Measurements from ENCODE around the gene RBMS3. TPM values are rescaled to one million over a fixed set of nuclear protein-coding genes. Genes with fewer than 3 reads are reported as not detected.

RBMS3 gene
- total RNA-seq, 2 donors from 2014 or later: 1.4 to 3.5 TPM

GRCh38 chr3:29760226-29760685, 479.4 kb downstream of the RBMS3 start:
- H3K27me3 Mint-ChIP-seq: no peaks in the 10 kb centered on the region
- no peak overlapping the region for H3K4me3 Mint-ChIP-seq
- no peaks in the 10 kb centered on the region for H3K36me3 Mint-ChIP-seq
- H3K27ac Mint-ChIP-seq: no peak overlapping the region
- ATAC-seq: no peak
- DNase-seq (ENCODE audit: low spot score): no peak
- peaks cover 3% of the 10 kb centered on the region for H3K9me3 Mint-ChIP-seq
- no peaks in the 10 kb centered on the region for H3K4me1 Mint-ChIP-seq (ENCODE audit: low read depth in 2 of 2)

GRCh38 chr3:29761517-29761916, 480.6 kb downstream of the RBMS3 start:
- Mint-ChIP-seq H3K9me3 (peaks cover 7% of the 10 kb centered on the region), H3K27ac (no peak overlapping the region), H3K27me3 (no peaks in the 10 kb centered on the region), H3K4me1 (ENCODE audit: low read depth in 2 of 2) (no peaks in the 10 kb centered on the region), H3K4me3 (no peak overlapping the region), H3K36me3 (no peaks in the 10 kb centered on the region)
- ATAC-seq (no peak), DNase-seq (ENCODE audit: low spot score) (no peak)

DNA sequence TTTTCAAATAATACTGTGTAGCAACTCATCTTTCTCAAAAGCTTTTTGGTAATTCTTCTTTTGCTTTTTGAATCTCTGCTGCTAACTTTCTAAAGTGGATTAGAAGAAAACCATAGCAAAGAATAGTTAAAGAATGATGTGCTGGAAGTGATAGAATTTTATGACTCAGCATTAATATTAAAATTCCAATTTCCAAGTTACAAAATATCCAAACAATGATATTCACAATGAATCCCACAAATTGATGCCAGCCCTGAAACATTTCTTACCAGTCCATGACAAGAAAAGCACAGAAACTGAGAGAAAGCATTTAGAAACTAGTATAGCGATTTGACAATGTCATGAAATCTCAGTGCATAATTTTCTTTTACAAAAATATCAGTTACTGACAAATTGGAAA, 482.2 kb downstream of the RBMS3 start:
- Mint-ChIP-seq H3K27ac (no peak overlapping the region), H3K27me3 (no peaks in the 10 kb centered on the region), H3K4me3 (no peak overlapping the region), H3K36me3 (no peaks in the 10 kb centered on the region), H3K9me3 (peaks cover 7% of the 10 kb centered on the region), H3K4me1 (ENCODE audit: low read depth in 2 of 2) (no peaks in the 10 kb centered on the region)
- DNase-seq (ENCODE audit: low spot score): no peak
- no peak for ATAC-seq

GRCh38 chr3:29764041-29764440, 483.2 kb downstream of the RBMS3 start:
- peaks cover 10% of the 10 kb centered on the region for H3K9me3 Mint-ChIP-seq
- no peak overlapping the region for H3K4me3 Mint-ChIP-seq
- DNase-seq (ENCODE audit: low spot score) (no peak), ATAC-seq (no peak)
- H3K36me3 Mint-ChIP-seq: no peaks in the 10 kb centered on the region
- no peaks in the 10 kb centered on the region for H3K4me1 Mint-ChIP-seq (ENCODE audit: low read depth in 2 of 2)
- H3K27ac Mint-ChIP-seq: no peak overlapping the region
- no peaks in the 10 kb centered on the region for H3K27me3 Mint-ChIP-seq

DNA sequence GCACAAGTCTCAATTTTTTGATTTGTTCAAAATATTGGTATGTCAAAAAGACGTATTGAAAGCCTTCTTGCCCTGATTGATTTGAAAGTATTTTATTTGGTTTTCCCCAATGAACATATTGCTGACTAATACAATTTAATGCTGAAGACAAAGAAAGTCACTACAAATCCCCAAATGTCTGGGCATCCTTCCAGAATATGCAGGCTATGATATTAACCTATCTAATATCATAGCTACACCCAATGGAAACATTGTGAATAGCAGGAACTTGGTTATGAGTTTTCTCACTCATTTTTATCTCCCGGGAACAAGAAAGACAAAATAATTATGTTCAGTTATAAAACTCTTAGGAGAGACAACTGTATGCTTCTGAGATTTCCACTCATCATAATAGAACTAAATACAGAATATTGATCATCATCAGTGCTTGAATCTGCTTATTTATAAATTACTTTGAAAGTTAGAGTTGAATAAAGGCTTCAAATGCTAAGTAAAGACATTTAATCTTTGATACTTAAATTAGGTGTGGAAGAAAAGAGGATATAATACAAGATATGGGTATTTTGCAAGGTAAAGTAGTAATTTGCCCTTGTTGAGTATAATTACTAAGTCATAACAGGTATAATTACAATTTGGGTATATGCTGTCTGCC, 483.9 kb downstream of the RBMS3 start:
- H3K36me3 Mint-ChIP-seq: no peaks in the 10 kb centered on the region

GRCh38 chr3:29771602-29772001, 490.7 kb downstream of the RBMS3 start:
- Mint-ChIP-seq H3K27me3 (no peaks in the 10 kb centered on the region), H3K27ac (no peak overlapping the region), H3K36me3 (no peaks in the 10 kb centered on the region), H3K9me3 (peaks cover 4% of the 10 kb centered on the region), H3K4me1 (ENCODE audit: low read depth in 2 of 2) (no peaks in the 10 kb centered on the region), H3K4me3 (no peak overlapping the region)
- ATAC-seq (no peak), DNase-seq (ENCODE audit: low spot score) (no peak)

More for the DNA sequence above, 483.9 kb downstream of the RBMS3 start:
- DNase-seq (ENCODE audit: low spot score) (no peak), ATAC-seq (no peak)
- H3K27ac Mint-ChIP-seq: no peak overlapping the region
- H3K4me3 Mint-ChIP-seq: no peak overlapping the region
- H3K27me3 Mint-ChIP-seq: no peaks in the 10 kb centered on the region
- no peaks in the 10 kb centered on the region for H3K4me1 Mint-ChIP-seq (ENCODE audit: low read depth in 2 of 2)
- H3K9me3 Mint-ChIP-seq: peaks cover 11% of the 10 kb centered on the region

DNA sequence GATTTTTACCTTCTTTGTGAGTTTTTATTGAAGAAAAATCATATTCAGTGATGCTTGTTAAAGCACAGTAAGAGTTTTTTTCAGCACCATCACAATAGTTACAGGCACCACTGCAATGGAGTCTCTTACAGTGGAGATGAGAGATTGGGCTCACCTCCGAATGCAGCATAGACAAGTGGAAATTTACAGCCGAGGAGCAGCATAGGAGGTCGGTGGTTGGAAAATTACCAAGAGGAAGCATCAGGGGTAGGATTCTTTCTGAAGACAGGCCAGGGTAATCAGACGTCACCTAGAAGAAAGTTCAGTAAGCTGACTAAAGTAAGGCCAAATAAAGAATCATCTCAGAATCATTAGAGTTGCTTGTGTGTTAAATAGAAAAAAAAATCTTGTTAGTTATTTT, 491.6 kb downstream of the RBMS3 start:
- Mint-ChIP-seq H3K27ac (no peak overlapping the region), H3K4me3 (no peak overlapping the region), H3K27me3 (no peaks in the 10 kb centered on the region), H3K4me1 (ENCODE audit: low read depth in 2 of 2) (no peaks in the 10 kb centered on the region), H3K36me3 (no peaks in the 10 kb centered on the region), H3K9me3 (peaks cover 4% of the 10 kb centered on the region)
- no peak for DNase-seq (ENCODE audit: low spot score)
- ATAC-seq: no peak

DNA sequence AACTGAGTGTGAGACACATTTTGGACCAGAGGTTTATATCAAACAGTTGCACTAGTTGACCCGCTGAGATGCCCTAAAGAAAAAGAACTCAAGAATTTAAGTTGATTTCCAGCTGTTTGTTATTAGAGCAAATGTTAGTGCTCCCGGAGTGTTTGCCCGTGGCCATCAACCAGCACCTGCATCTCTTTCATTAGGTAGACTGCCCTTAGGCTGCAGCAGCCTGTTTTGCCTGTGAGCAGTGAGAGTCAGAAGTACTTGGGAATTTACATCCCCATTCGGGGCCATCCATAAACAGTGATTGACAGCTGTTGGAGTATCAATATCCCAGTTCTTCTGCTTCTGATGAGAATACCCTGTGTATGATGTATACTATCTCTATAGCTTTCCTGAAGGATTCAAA, 492.6 kb downstream of the RBMS3 start:
- H3K27ac Mint-ChIP-seq: no peak overlapping the region
- no peaks in the 10 kb centered on the region for H3K4me1 Mint-ChIP-seq (ENCODE audit: low read depth in 2 of 2)
- no peaks in the 10 kb centered on the region for H3K27me3 Mint-ChIP-seq
- no peak for DNase-seq (ENCODE audit: low spot score)
- ATAC-seq: no peak
- no peak overlapping the region for H3K4me3 Mint-ChIP-seq
- no peaks in the 10 kb centered on the region for H3K36me3 Mint-ChIP-seq
- peaks cover 7% of the 10 kb centered on the region for H3K9me3 Mint-ChIP-seq

DNA sequence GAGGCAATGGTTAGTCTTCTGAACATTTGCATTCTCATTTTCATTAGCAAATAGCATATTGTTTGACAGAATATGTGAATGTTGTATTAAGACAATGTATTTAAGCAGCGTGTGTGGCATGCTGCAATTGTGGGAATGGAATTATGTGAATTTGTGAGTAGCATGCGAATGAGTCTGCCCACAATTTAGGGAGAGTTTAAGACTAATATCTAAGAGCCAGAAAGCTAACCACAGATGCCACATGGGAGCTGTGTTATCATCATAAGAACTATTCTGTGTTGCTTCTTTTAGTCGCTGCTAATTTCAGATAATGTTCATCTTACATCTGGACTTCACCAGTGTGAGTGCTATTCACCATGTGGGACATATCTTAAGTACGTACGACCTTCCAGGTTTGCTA, 494.5 kb downstream of the RBMS3 start:
- Mint-ChIP-seq H3K4me3 (no peak overlapping the region), H3K4me1 (ENCODE audit: low read depth in 2 of 2) (no peaks in the 10 kb centered on the region), H3K27me3 (no peaks in the 10 kb centered on the region), H3K36me3 (no peaks in the 10 kb centered on the region), H3K9me3 (peaks cover 4% of the 10 kb centered on the region), H3K27ac (no peak overlapping the region)
- ATAC-seq (no peak), DNase-seq (ENCODE audit: low spot score) (no peak)

DNA sequence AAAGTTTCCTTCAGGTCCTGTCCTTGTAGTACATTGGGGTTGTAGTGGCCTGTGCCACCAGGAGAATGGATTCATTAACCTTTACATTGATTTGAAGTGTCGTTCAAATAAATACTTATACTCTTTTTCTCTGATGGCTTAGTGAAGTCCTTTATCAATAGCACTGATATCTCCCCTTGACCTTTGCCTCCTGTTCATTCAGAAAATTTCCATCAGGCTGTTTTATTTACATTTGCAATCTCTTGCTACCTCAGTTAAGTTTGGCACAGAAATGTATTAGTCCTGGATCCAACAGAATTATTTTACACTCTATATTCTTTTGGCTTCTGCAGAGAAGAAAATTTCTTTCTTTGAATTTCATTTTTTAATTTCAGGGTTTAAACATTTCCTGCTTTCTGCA, 497.0 kb downstream of the RBMS3 start:
- DNase-seq (ENCODE audit: low spot score): no peak
- no peaks in the 10 kb centered on the region for H3K27me3 Mint-ChIP-seq
- peaks cover 9% of the 10 kb centered on the region for H3K9me3 Mint-ChIP-seq
- H3K36me3 Mint-ChIP-seq: peaks cover 6% of the 10 kb centered on the region
- no peak overlapping the region for H3K4me3 Mint-ChIP-seq
- no peak overlapping the region for H3K27ac Mint-ChIP-seq
- H3K4me1 Mint-ChIP-seq (ENCODE audit: low read depth in 2 of 2): no peaks in the 10 kb centered on the region
- ATAC-seq: no peak

- Mint-ChIP-seq H3K27me3 (no peaks in the 10 kb centered on the region), H3K27ac (no peak overlapping the region), H3K4me3 (no peak overlapping the region), H3K36me3 (no peaks in the 10 kb centered on the region), H3K4me1 (ENCODE audit: low read depth in 2 of 2) (no peaks in the 10 kb centered on the region), H3K9me3 (peaks cover 7% of the 10 kb centered on the region)
- DNase-seq (ENCODE audit: low spot score) (no peak), ATAC-seq (no peak)
Observed at GRCh38 chr3:29789686-29790085, 508.8 kb downstream of the RBMS3 start.

GRCh38 chr3:29796808-29797207, 515.9 kb downstream of the RBMS3 start:
- H3K4me1 Mint-ChIP-seq (ENCODE audit: low read depth in 2 of 2): no peaks in the 10 kb centered on the region
- no peak for DNase-seq (ENCODE audit: low spot score)

GRCh38 chr3:29802057-29802456, 521.2 kb downstream of the RBMS3 start:
- no peak overlapping the region for H3K4me3 Mint-ChIP-seq
- H3K9me3 Mint-ChIP-seq: no peaks in the 10 kb centered on the region
- H3K27me3 Mint-ChIP-seq: no peaks in the 10 kb centered on the region
- no peaks in the 10 kb centered on the region for H3K4me1 Mint-ChIP-seq (ENCODE audit: low read depth in 2 of 2)
- no peak for DNase-seq (ENCODE audit: low spot score)
- no peak overlapping the region for H3K27ac Mint-ChIP-seq
- H3K36me3 Mint-ChIP-seq: no peaks in the 10 kb centered on the region
- ATAC-seq: no peak

More at GRCh38 chr3:29796808-29797207, 515.9 kb downstream of the RBMS3 start:
- Mint-ChIP-seq H3K36me3 (no peaks in the 10 kb centered on the region), H3K9me3 (peaks cover 4% of the 10 kb centered on the region), H3K4me3 (no peak overlapping the region), H3K27me3 (no peaks in the 10 kb centered on the region), H3K27ac (no peak overlapping the region)
- no peak for ATAC-seq

DNA sequence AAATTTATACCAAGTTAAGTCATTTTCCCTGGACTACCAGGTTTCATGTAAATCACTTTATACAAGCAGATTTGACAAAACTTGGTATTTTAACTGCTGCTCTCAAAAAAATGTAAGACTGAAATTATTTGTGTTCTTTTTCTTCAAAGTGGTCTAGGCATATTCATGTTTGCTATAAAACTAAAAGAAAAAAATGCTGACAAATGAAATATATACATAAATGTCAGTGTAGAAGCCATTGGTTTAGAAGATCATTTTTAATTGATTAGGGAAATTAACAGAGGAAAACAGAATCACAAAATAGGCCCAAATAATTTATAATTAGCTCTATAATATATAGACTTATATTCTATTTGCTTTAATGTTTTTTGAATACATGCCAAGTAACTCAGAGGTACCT, 523.2 kb downstream of the RBMS3 start:
- Mint-ChIP-seq H3K4me3 (no peak overlapping the region), H3K36me3 (no peaks in the 10 kb centered on the region), H3K4me1 (ENCODE audit: low read depth in 2 of 2) (no peaks in the 10 kb centered on the region), H3K27me3 (no peaks in the 10 kb centered on the region), H3K9me3 (no peaks in the 10 kb centered on the region), H3K27ac (no peak overlapping the region)
- ATAC-seq (no peak), DNase-seq (ENCODE audit: low spot score) (no peak)

DNA sequence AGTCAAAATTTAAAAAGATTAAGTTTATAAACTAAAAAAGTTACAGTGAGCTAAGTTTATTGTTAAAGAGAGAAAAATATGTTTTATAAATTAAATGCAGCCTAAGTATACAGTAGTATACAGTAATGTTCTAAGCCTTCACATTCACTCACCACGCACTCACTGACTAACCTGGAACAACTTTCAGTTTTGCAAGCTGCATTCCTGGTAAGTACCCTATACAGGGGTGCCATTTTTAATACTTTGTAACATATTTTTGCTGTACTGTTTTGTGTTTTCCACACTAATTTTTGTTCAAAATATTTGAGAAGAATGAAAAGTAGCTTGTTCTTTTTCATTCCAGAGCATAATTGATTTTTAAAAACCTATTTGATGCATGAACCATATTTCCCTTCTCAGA, 524.9 kb downstream of the RBMS3 start:
- no peaks in the 10 kb centered on the region for H3K27me3 Mint-ChIP-seq
- H3K36me3 Mint-ChIP-seq: no peaks in the 10 kb centered on the region
- DNase-seq (ENCODE audit: low spot score) (no peak), ATAC-seq (no peak)
- no peak overlapping the region for H3K4me3 Mint-ChIP-seq
- H3K9me3 Mint-ChIP-seq: no peaks in the 10 kb centered on the region
- H3K4me1 Mint-ChIP-seq (ENCODE audit: low read depth in 2 of 2): no peaks in the 10 kb centered on the region
- H3K27ac Mint-ChIP-seq: no peak overlapping the region
